GM12875 (cell line): ENCODE measurements around the gene SYCP3.

ENCODE experiments used
- H3K4me3 ChIP-seq: one replicate; pipeline ENCODE4 v1.5.1; 2011; ENCODE audit warnings: low read depth, low read length, control low read depth
- CTCF ChIP-seq: IDR thresholded peaks from 2 replicates; pipeline ENCODE4 v1.5.1; 2011; ENCODE audit warnings: low read depth, mild to moderate bottlenecking, control low read depth, inconsistent platforms, low read length, moderate library complexity, borderline replicate concordance; ENCODE audit not compliant: insufficient read depth

SYCP3 gene

GRCh38 chr12:101738920-101739665, at the start of gene SYCP3:
SYCP3 (minus strand) TSS chr12:101739462; CDS start chr12:101737935, 1,527 bp downstream.
- TF ChIP-seq CTCF, result no peak
- H3K4me3 ChIP-seq, result no peak within 1 kb of the TSS

- H3K4me3 ChIP-seq, result no peak overlapping the region
- TF ChIP-seq CTCF, result no peak
These were observed 46.4 kb upstream of the SYCP3 start for GRCh38 chr12:101785671-101786070.

- no peak overlapping the region for H3K4me3 ChIP-seq
- no peak for TF ChIP-seq CTCF
These were observed 45.1 kb upstream of the SYCP3 start for GRCh38 chr12:101784376-101784775.

- no peak for TF ChIP-seq CTCF
- no peak overlapping the region for H3K4me3 ChIP-seq
These were observed 44.6 kb upstream of the SYCP3 start for GRCh38 chr12:101783838-101784237.

- no peak for TF ChIP-seq CTCF
- no peak overlapping the region for H3K4me3 ChIP-seq
These were observed 43.9 kb upstream of the SYCP3 start for GRCh38 chr12:101783150-101783549.

- H3K4me3 ChIP-seq, result no peak overlapping the region
- no peak for TF ChIP-seq CTCF
These were observed 43.0 kb upstream of the SYCP3 start for GRCh38 chr12:101782273-101782731.

GRCh38 chr12:101781834-101782233, 42.6 kb upstream of the SYCP3 start:
- no peak overlapping the region for H3K4me3 ChIP-seq
- TF ChIP-seq CTCF, result no peak
